H9 (cell line): ENCODE results near the gene CXCR2. TPM values are rescaled to one million over a fixed set of nuclear protein-coding genes. Genes with fewer than 3 reads are reported as not detected.

Source experiments
- DNase-seq: peaks from one replicate; pipeline ENCODE4 v3.0.0-alpha.2; 2017
- H2AFZ ChIP-seq: one replicate; pipeline ENCODE4 v1.6.1; 2013; ENCODE audit warnings: mild to moderate bottlenecking, low read length, control low read depth, moderate library complexity
- H2AK5ac ChIP-seq: 2 replicates; pipeline ENCODE4 v1.6.1; 2013; ENCODE audit warnings: low read length, control low read depth, mixed read lengths; ENCODE audit not compliant: insufficient read length
- H2BK120ac ChIP-seq: one replicate; pipeline ENCODE4 v1.6.1; 2013; ENCODE audit warnings: low read depth, mild to moderate bottlenecking, low read length, control low read depth, inconsistent platforms; ENCODE audit not compliant: poor library complexity, severe bottlenecking
- H2BK12ac ChIP-seq: 2 replicates; pipeline ENCODE4 v1.6.1; 2013; ENCODE audit warnings: low read length, control low read depth, mixed read lengths, low read depth; ENCODE audit not compliant: insufficient read length
- H2BK15ac ChIP-seq: 2 replicates; pipeline ENCODE4 v1.6.1; 2013; ENCODE audit warnings: low read depth, low read length, control low read depth
- H2BK20ac ChIP-seq: one replicate; pipeline ENCODE4 v1.6.1; 2013; ENCODE audit warnings: low read depth, mild to moderate bottlenecking, low read length, control low read depth, inconsistent platforms; ENCODE audit not compliant: poor library complexity, severe bottlenecking
- H2BK5ac ChIP-seq: 2 replicates; pipeline ENCODE4 v1.6.1; 2013; ENCODE audit warnings: low read length, control low read depth, mixed read lengths; ENCODE audit not compliant: insufficient read length
- H3K14ac ChIP-seq: 2 replicates; pipeline ENCODE4 v1.6.1; 2013; ENCODE audit warnings: low read length, control low read depth; ENCODE audit not compliant: insufficient read depth
- H3K18ac ChIP-seq: 2 replicates; pipeline ENCODE4 v1.6.1; 2013; ENCODE audit warnings: low read depth, mild to moderate bottlenecking, mixed read lengths, low read length, control low read depth; ENCODE audit not compliant: insufficient read length
- H3K23ac ChIP-seq: 2 replicates; pipeline ENCODE4 v1.6.1; 2013; ENCODE audit warnings: low read length, control low read depth, mixed read lengths, low read depth; ENCODE audit not compliant: insufficient read length
- H3K23me2 ChIP-seq: 2 replicates; pipeline ENCODE4 v1.6.1; 2013; ENCODE audit warnings: low read depth, mild to moderate bottlenecking, mixed read lengths, low read length, control low read depth; ENCODE audit not compliant: insufficient read length, poor library complexity, severe bottlenecking
- H3K27ac ChIP-seq: 2 replicates; pipeline ENCODE4 v1.5.1; 2013; ENCODE audit warnings: low read length, control low read depth, mixed read lengths, low read depth; ENCODE audit not compliant: insufficient read length
- H3K27me3 ChIP-seq: 2 replicates; pipeline ENCODE4 v1.6.1; 2013; ENCODE audit warnings: low read length, control low read depth, inconsistent platforms; ENCODE audit not compliant: insufficient read depth
- H3K4ac ChIP-seq: 2 replicates; pipeline ENCODE4 v1.6.1; 2013; ENCODE audit warnings: low read depth, mild to moderate bottlenecking, control low read depth, inconsistent platforms, low read length, moderate library complexity
- H3K4me1 ChIP-seq: 2 replicates; pipeline ENCODE4 v1.6.1; 2013; ENCODE audit warnings: low read length, control low read depth, inconsistent platforms; ENCODE audit not compliant: insufficient read depth
- H3K4me2 ChIP-seq: 2 replicates; pipeline ENCODE4 v1.6.1; 2013; ENCODE audit warnings: low read length, control low read depth, mixed read lengths; ENCODE audit not compliant: insufficient read length, insufficient read depth
- H3K56ac ChIP-seq: 2 replicates; pipeline ENCODE4 v1.6.1; 2013; ENCODE audit warnings: low read depth, mild to moderate bottlenecking, mixed read lengths, low read length, control low read depth; ENCODE audit not compliant: insufficient read length
- H3K79me1 ChIP-seq: 2 replicates; pipeline ENCODE4 v1.6.1; 2013; ENCODE audit warnings: low read depth, mild to moderate bottlenecking, moderate library complexity, low read length, control low read depth, inconsistent platforms; ENCODE audit not compliant: insufficient read depth, poor library complexity, severe bottlenecking
- H3K79me2 ChIP-seq: 2 replicates; pipeline ENCODE4 v1.6.1; 2013; ENCODE audit warnings: low read length, control low read depth, inconsistent platforms; ENCODE audit not compliant: insufficient read depth
- H3K9ac ChIP-seq: 2 replicates; pipeline ENCODE4 v1.6.1; 2013; ENCODE audit warnings: low read length, control low read depth, mixed read lengths; ENCODE audit not compliant: insufficient read length; ENCODE audit errors: extremely low read depth
- H3K9me3 ChIP-seq: one replicate; pipeline ENCODE4 v1.6.1; 2013; ENCODE audit warnings: low read depth, low read length, inconsistent platforms; ENCODE audit not compliant: control insufficient read depth
- H3T11ph ChIP-seq: one replicate; pipeline ENCODE4 v1.6.1; 2013; ENCODE audit warnings: mild to moderate bottlenecking, low read length, control low read depth, inconsistent platforms
- H4K20me1 ChIP-seq: one replicate; pipeline ENCODE4 v1.6.1; 2013; ENCODE audit not compliant: control insufficient read depth, insufficient read length, insufficient read depth
- H4K5ac ChIP-seq: 2 replicates; pipeline ENCODE4 v1.6.1; 2013; ENCODE audit warnings: low read depth, mild to moderate bottlenecking, mixed read lengths, low read length, control low read depth; ENCODE audit not compliant: insufficient read length
- H4K8ac ChIP-seq: replicated peaks from 2 replicates; pipeline ENCODE4 v1.6.1; 2013; ENCODE audit warnings: low read length, control low read depth, mixed read lengths, low read depth; ENCODE audit not compliant: insufficient read length
- H4K91ac ChIP-seq: 2 replicates; pipeline ENCODE4 v1.6.1; 2013; ENCODE audit warnings: low read depth, mild to moderate bottlenecking, moderate library complexity, mixed read lengths, low read length, control low read depth; ENCODE audit not compliant: insufficient read length
- H3K27ac Mint-ChIP-seq, 3 experiments: 2 replicates in 2 of 3; 3 replicates in 1 of 3; pipeline ENCODE4 v1.8.0; 2020 to 2021; ENCODE audit warnings: mixed read lengths in 3 of 3, mild to moderate bottlenecking in 1 of 3, moderate library complexity in 1 of 3
- H3K27me3 Mint-ChIP-seq: 2 replicates; pipeline ENCODE4 v1.8.0; 2021; ENCODE audit warnings: low read depth, mild to moderate bottlenecking, moderate library complexity, mixed read lengths
- H3K36me3 Mint-ChIP-seq, 3 experiments: 2 replicates in 2 of 3; 3 replicates in 1 of 3; pipeline ENCODE4 v1.8.0; 2020 to 2021; ENCODE audit warnings: low read depth in 3 of 3, mixed read lengths in 3 of 3; ENCODE audit not compliant: insufficient read depth in 1 of 3
- H3K4me1 Mint-ChIP-seq, 2 experiments: 2 replicates each; pipeline ENCODE4 v1.8.0; 2020; ENCODE audit warnings: mixed read lengths in 2 of 2
- H3K4me3 Mint-ChIP-seq, 2 experiments: 2 replicates in 1 of 2; 3 replicates in 1 of 2; pipeline ENCODE4 v1.8.0; 2020 to 2021; ENCODE audit warnings: mild to moderate bottlenecking in 2 of 2, mixed read lengths in 2 of 2, moderate library complexity in 1 of 2
- H3K9me3 Mint-ChIP-seq, 2 experiments: 2 replicates in 1 of 2; 3 replicates in 1 of 2; pipeline ENCODE4 v1.8.0; 2020; ENCODE audit warnings: mild to moderate bottlenecking in 2 of 2, mixed read lengths in 2 of 2, moderate library complexity in 1 of 2
- WGBS: extraction: QIAGEN DNeasy Blood & Tissue Kit; methylation state at CpG from one replicate; pipeline ENCODE4 v1.1.7; 2013; ENCODE audit warnings: missing lambda C conversion rate, low lambda C conversion rate, mixed read lengths; ENCODE audit not compliant: insufficient read length; ENCODE audit errors: extremely low coverage; 5-methylcytosine and 5-hydroxymethylcytosine counted together
- total RNA-seq: library from RNA; stranded (reverse); gene quantifications from 2 replicates; pipeline ENCODE4 v1.2.1, GENCODE V29; 2021
- TF ChIP-seq, protein P1 (sequence below): fragments of 200-600 bp; sonication (generic); conservative IDR thresholded peaks from 3 replicates; pipeline ENCODE4 v1.8.0; 2021; ENCODE audit warnings: antibody characterized with exemption, mild to moderate bottlenecking

CXCR2 gene
- total RNA-seq, 1 experiment from 2014 or later = 0.59 TPM

DNA sequence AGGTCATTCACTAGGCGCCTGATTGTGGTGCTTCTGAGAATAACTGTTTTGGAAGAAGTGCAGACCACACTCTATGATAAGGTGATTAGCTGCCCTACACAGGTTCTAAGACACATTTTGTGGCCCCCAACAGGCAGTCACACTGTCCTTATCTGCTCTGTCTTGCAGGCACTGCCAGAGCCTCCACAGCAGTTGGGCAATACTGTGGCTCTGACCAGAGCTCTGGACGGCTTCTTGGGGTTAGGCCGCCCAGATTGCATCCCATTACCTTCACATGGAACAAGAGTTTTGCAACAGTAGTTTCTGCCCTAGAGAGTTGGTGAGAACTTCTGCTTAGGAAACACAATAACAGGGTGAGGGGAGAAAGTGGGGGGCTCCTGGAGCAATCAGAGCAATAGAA, 34.1 kb upstream of the CXCR2 start:
- H4K91ac ChIP-seq = no peak overlapping the region
- H3K9ac ChIP-seq = no peak overlapping the region
- WGBS = no CpG with 5 or more reads among the region's 3 CpGs
- no peak overlapping the region for H3K27ac Mint-ChIP-seq
- no peak overlapping the region for H2BK12ac ChIP-seq
- no peak overlapping the region for H2AK5ac ChIP-seq
- no peaks in the 10 kb centered on the region for H3K79me1 ChIP-seq
- no peaks in the 10 kb centered on the region for H3K23me2 ChIP-seq
- H2AFZ ChIP-seq = no peak overlapping the region
- no peak overlapping the region for H3K4me2 ChIP-seq
- peaks cover 2 to 6% of the 10 kb centered on the region in 2 experiments; a peak in 3 of 5 replicates for H3K9me3 Mint-ChIP-seq
- H3T11ph ChIP-seq = no peak overlapping the region
- no peak overlapping the region for H3K27ac ChIP-seq
- H2BK20ac ChIP-seq = no peak overlapping the region
- peaks cover 36% of the 10 kb centered on the region for H3K27me3 Mint-ChIP-seq
- H3K9me3 ChIP-seq = no peaks in the 10 kb centered on the region
- H3K4me1 ChIP-seq = no peaks in the 10 kb centered on the region
- H3K4me1 Mint-ChIP-seq = no peaks in the 10 kb centered on the region
- H3K4me3 Mint-ChIP-seq = no peak overlapping the region
- no peak overlapping the region for H3K18ac ChIP-seq
- H4K8ac ChIP-seq = no peak overlapping the region
- no peak overlapping the region for H3K4ac ChIP-seq
- no peak overlapping the region for H4K5ac ChIP-seq
- H4K20me1 ChIP-seq = no peaks in the 10 kb centered on the region
- H3K27me3 ChIP-seq = no peaks in the 10 kb centered on the region
- H3K79me2 ChIP-seq = no peaks in the 10 kb centered on the region
- no peak overlapping the region for H3K56ac ChIP-seq
- no peak overlapping the region for H2BK120ac ChIP-seq
- no peak overlapping the region for H3K23ac ChIP-seq
- TF ChIP-seq, protein P1, sequence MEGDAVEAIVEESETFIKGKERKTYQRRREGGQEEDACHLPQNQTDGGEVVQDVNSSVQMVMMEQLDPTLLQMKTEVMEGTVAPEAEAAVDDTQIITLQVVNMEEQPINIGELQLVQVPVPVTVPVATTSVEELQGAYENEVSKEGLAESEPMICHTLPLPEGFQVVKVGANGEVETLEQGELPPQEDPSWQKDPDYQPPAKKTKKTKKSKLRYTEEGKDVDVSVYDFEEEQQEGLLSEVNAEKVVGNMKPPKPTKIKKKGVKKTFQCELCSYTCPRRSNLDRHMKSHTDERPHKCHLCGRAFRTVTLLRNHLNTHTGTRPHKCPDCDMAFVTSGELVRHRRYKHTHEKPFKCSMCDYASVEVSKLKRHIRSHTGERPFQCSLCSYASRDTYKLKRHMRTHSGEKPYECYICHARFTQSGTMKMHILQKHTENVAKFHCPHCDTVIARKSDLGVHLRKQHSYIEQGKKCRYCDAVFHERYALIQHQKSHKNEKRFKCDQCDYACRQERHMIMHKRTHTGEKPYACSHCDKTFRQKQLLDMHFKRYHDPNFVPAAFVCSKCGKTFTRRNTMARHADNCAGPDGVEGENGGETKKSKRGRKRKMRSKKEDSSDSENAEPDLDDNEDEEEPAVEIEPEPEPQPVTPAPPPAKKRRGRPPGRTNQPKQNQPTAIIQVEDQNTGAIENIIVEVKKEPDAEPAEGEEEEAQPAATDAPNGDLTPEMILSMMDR = no peak
- H2BK15ac ChIP-seq = no peak overlapping the region
- H2BK5ac ChIP-seq = no peak overlapping the region
- DNase-seq = no peak
- H3K14ac ChIP-seq = no peak overlapping the region; the same call in 1 of the 2 replicates
- H3K36me3 Mint-ChIP-seq = no peaks in the 10 kb centered on the region; a peak in 1 of 7 replicates
